ENCODE results near the gene SHISA7.
A peak's percentile ranks its signal among the peaks of the same experiment; 100 is the strongest.

The SHISA7 gene

DNA sequence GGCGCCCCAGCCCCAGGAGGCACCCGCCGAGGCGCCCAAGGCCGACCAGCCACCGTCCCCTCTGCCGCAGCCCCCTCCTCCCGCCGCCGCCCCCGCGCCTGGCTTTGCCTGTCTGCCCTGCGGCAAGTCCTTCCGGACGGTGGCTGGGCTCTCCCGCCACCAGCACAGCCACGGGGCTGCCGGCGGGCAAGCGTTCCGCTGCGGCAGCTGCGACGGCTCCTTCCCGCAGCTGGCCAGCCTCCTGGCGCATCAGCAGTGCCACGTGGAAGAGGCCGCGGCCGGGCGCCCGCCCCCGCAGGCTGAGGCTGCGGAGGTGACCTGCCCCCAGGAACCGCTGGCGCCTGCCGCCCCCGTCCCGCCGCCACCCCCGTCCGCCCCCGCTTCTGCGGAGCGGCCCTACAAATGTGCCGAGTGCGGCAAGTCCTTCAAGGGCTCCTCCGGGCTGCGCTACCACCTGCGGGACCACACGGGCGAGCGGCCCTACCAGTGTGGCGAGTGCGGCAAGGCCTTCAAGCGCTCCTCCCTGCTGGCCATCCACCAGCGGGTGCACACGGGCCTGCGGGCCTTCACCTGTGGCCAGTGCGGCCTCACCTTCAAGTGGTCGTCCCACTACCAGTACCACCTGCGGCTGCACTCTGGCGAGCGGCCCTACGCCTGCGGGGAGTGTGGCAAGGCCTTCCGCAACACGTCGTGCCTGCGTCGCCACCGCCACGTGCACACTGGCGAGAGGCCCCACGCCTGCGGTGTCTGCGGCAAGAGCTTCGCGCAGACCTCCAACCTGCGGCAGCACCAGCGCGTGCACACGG, 39.3 kb upstream of the SHISA7 start:
- DNase-seq (ENCODE audit: low spot score), result no peak

DNA sequence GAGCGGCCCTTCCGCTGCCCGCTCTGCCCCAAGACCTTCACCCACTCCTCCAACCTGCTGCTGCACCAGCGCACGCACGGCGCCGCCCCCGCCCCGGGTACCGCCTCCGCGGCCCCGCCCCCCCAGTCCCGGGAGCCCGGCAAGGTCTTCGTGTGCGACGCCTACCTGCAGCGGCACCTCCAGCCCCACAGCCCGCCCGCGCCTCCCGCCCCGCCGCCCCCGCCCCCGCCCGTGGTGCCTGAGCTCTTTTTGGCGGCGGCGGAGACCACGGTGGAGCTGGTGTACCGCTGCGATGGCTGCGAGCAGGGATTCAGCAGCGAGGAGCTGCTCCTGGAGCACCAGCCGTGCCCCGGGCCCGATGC, 38.7 kb upstream of the SHISA7 start:
- DNase-seq (ENCODE audit: low spot score), result no peak

DNA sequence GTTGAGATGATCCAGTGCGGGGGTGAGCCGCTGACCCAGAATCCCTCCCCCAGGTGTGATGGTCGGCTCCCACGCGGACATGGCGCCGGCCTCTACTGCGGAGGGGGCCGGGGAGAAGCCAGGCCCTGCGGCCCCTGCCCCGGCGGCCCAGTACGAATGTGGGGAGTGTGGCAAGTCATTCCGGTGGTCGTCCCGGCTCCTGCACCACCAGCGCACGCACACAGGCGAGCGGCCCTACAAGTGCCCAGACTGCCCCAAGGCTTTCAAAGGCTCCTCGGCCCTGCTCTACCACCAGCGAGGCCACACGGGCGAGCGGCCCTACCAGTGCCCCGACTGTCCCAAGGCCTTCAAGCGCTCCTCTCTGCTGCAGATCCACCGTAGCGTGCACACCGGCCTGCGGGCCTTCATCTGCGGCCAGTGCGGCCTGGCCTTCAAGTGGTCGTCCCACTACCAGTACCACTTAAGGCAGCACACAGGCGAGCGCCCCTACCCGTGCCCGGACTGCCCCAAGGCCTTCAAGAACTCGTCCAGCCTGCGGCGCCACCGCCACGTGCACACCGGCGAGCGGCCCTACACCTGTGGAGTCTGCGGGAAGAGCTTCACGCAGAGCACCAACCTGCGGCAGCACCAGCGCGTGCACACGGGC, 38.2 kb upstream of the SHISA7 start:
- DNase-seq (ENCODE audit: low spot score), result no peak

DNA sequence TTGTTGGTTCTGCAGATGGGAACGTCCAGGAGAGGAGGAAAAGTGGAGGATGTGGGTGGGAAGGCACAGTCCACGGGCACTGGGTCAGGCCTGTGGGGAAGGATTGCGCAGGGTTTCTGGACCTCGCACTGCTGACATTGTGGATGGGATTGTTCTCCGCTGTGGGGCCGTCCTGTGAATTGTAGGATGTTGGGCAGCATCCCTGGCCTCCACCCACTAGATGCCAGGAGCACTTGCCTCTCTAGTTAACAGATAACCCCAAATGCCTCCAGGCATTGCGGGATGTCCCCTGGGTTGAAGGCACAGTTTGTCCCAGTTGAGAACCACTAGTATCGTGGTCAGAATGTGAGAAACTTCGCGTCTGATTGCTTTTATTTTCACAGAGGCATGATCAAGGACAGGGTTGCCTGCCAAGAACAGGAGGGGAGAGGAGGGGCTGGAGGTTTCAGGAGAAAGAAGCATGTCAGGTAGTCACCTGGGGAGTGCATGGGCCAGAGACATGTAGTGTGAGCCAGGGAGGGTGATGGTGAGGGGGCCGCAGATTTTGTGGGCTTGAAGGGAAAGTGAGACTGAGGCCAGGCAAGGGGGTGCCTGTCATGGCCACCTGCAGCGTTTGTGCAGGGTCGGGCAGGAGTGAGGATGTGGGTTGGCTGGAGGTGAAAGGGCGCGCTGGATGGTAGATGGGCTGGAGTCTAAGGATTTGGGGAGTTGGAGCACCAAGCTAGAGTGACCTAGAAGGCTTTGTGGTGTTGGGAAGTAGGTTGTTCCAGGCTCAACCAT, 36.5 kb upstream of the SHISA7 start:
- no peak for DNase-seq (ENCODE audit: low spot score)

DNA sequence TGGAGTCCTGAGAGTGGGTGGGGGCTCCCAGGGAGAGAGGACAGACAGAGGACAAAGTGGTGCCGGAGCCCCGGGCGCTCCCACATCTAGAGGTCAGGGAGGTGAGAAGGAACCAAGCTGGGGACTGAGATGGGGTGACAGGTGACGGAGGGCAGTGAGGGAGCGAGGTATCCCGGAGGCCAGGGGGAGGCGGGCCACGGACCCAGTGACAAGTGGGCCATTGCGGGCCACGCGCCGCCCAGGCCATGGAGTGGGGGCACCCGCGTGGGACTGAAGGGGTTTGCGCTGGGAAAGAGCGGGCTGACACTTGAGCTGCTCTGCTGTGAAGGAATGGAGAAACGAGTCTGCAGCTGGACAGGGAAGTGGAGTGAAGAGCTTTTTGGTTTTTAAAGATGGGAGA, 35.9 kb upstream of the SHISA7 start:
- no peak for DNase-seq (ENCODE audit: low spot score)

DNA sequence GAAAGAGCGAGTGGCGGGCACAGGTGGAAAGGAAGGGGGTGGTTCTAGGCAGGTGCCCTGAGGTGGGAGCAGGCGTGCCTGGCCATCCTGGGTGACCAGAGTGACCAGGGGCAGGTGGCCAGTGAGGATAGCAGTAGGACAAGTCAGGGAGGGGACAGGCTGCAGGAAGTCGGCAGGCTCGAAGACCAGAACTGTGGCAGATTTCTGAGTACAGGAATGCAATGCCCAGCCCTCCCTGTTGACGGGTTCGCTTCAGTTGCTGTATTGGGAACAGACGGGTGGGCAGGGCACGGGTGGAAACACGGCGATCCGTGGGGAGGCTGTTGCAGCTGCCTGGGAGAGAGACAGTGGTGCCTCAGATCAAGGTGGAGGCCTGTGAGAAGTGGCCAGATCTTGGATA, 35.3 kb upstream of the SHISA7 start:
- no peak for DNase-seq (ENCODE audit: low spot score)

DNA sequence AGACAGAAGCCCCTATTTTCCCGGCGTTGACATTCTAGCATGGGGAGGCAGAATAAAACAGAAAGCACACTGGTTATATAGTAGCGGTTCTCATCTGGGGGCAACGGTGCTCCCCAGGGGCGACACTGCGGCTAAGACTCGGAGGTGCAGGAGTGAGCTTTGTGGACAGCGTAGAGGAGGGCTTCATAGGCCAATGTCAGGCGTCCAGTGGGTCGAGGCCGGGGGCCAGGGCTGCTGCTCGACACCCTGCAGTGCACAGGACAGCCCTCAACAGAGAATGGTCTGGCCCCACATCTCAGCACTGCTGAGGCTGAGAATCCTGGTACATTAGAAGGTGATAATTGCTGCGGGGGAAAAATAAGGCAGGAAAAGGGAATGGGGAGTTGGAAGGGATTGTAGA, 34.8 kb upstream of the SHISA7 start:
- no peak for DNase-seq (ENCODE audit: low spot score)

DNA sequence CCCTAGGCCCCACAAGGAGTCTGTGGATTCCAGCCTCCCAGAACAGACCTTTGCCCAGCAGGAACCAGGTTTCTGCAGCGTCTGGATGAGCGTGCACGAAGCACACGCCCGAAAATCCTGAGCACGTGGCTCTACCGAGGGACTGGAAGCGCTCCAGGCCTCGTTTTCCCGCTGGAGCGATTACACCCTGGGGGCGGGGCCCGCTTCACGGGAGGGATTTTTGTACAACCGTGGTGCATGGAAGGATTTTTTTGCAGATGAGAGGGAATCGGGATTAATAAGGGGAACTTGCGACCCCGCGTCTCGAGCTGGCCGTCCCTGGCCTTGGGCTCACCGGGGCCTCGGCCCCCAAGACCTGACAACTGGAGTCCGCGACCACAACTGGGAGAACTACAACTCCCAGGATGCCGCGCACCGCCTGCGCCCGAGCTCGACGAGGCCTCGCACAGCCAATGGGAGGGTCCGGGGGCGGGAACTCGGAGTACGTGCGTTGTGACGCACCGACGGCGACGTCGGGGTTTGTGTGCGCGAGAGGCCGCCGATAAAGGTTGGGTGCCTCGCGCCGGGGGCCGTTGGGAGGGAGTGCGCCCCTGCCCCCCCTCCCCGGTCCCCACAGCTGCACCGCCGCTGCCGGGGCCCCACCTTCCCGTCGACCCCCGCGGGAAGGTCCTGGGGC, 33.1 kb upstream of the SHISA7 start, which contains the start of gene ZNF628:
ZNF628 (plus strand) TSS at position 518 of the 676 bp plus-strand sequence. CDS start 3,294 bp downstream, outside the sequence.
- peak; percentile 95 for DNase-seq (ENCODE audit: low spot score)

DNA sequence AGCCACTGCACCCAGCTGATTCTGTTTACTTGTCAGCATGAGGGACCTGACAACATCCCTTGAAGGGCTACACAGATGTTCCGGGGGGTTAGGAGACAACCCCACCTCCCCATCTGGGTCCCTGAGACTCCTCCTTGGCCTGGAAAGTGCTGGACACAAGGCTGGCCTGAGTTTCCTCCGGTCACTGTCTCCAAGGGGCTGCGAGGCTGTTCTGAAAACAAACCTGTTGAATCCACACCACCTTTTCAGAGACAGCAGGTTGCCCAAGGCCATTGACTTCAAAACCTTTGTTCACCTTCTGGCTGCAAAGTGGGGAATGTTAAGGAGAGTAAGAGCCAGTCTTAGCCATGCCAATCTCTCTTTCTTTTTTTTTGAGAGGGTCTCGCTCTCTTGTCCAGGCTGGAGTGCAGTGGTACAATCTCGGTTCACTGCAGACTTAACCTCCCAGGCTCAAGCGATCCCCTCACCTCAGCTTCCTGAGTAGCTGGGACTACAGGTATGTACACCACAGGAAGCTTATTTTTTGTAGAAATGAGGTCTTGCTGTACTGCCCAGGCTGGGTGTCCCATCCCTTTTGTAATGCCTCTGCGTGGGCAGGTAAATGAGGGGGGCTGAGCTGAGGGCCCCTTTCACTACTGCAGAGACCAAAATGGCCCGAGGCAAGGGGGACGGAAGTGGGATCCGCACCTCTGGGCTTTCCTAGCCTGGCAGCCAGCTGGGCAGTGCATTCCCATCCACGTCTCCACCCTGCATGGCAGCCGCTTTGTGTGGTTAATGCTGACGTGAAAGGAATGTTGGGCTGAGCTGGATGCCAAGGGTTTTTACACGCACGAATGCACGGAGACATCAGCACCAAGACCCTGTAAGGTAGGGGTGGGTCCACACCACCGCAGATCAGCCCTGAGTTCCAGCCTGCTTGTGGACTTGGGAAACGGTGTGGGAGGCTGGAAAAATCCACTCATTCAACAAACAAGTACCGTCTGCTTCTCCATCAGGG, 31.5 kb upstream of the SHISA7 start:
- peak; percentile 54 for DNase-seq (ENCODE audit: low spot score)

DNA sequence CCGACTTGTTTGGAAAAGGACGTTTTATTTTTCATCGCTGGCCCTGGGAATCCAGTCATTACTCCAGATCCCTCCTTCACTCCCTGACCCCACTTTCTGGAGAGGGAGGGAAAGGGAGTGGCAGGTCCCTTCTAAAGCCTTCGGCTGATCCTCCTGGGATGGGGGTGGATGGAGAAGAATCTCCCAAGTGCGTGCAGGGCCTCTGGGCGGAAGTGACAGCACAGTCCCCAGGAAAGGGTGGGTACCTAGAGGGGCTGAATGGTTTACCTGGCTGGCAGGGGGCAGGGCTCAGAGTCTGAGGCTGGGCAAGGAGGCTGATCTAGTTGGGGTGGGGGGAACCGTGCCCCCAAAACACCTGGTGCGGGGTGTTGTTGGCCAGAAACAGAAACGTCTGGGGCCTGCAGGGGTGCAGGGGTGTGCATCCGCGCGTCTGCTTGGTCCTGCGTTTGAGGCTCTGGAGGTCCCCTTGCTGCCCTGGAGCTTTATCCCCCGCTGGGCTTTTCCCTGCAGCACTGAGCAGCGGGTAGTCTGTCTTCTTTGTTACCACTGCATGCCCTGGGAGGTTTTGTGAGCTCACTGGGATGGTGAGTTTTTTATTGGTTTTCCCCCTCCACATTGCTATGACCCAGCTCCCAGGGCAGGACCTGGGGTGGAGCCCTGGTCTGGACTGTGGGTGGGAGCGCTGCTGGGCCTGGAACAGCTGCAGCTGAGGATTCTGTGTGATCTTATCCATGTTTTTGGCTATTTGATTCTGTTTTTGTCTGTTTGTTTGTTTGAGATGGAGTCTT, 30.3 kb upstream of the SHISA7 start:
- DNase-seq (ENCODE audit: low spot score), result peak; percentile 13

DNA sequence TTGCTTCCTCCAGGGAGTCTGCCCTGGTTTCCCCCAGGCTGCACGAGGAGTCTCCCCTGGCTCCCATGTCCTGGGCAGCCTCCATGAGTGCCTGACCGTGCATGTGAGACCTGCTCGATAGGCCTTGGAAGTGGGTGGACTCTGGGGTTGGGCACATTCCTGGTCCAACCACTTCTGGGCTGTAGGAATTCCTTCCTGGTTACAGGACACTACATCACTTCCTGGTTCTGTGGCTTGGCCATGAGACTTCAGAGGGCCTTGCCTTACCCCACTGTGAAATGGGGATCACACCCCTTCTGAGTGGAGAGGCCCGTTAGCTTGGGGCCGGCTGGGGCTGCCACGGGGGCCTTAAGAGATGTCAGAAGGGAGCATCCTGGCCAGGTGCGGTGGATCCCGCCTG, 29.4 kb upstream of the SHISA7 start:
- DNase-seq (ENCODE audit: low spot score), result peak; percentile 92

DNA sequence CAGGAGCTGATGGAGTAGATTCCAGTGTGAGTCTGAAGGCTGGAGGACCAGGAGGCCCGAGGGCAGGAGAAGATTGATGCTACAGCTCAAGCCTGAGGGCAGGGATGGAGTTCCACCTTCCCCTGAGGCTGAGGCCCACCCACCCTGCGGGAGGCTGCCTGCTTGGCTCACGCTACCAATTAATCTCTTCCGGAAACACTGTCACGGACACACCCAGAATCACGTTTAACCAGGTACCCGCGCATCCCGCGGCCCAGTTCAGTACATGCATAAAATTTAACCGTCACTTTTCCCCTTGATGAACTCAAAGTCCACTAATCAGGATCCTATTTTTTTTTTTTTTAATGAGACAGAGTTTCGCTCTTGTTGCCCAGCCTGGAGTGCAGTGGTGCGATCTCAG, 28.2 kb upstream of the SHISA7 start:
- DNase-seq (ENCODE audit: low spot score), result peak; percentile 54

DNA sequence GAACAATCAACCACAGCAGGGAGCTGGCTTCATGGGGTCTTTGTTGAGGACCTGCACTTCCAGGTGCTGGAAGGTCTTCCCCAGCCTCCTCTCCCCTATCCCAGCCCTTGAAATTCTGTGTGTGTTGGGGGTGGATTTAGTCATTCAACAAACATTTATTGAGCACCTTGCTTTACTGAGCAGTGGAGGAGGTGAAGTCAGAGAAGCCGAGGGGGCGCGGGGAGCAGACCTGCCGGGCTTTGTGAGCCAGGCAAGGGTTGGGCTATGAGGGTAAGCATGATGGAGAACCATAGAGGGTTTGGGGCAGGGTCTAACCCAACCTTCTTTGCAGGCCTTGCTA, 24.9 kb upstream of the SHISA7 start:
- DNase-seq (ENCODE audit: low spot score), result no peak

DNA sequence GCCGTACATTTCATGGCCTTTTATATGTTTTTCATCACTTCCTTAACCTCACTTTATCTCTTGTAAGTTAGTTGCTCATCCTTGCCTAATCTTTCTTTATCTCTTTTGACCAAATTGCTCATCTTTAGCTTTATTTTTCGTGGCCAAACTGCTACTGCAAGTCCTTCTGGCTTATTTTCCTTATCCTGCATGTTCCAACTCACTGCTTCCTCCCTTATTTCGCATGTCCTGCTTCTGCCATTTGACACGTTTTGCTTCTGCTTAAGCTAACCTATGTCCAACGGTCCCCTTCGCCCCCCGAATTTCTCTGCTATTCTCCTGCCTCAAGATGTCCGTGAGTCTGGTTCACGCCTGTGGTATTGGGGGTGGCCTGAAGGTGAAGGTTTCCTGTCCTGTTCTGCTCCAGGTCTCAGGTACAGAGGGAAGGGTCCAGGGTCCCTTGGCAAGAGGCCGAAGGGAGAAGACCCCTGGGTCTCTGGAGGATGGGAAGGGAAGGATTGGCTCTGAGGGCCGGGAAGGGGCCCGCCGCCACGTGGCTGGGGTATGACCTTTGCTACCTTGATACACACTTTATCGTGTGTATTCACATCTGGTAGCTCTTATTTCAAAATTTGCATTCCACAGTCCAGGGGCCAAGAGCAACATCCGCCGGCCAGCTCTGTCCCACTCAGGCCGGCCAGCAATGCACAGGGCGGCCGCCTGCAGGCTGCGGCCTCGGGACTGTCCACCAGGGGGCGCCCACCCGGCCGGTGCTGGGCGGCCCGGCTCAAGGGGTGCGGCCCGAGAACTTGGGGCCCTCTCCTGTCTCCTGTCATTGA, 24.3 kb upstream of the SHISA7 start:
- DNase-seq (ENCODE audit: low spot score), result peak; percentile 62

DNA sequence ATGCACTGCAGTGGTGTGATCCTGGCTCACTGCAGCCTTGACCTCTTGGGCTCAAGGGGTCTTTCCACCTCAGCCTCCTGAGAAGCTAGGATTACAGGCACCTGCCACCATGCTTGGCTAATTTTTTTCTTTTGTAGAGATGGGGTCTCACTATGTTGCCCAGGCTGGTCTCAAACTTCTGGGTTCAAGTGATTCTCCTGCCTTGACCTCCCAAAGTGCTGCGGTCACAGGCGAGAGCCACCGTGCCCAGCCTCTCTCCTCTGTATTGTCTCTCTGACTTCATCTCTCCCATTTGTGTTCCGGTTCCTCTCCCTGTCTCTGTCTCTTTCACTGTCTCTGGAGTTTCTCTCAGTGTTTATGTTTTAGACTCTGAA, 23.1 kb upstream of the SHISA7 start:
- DNase-seq (ENCODE audit: low spot score), result no peak

DNA sequence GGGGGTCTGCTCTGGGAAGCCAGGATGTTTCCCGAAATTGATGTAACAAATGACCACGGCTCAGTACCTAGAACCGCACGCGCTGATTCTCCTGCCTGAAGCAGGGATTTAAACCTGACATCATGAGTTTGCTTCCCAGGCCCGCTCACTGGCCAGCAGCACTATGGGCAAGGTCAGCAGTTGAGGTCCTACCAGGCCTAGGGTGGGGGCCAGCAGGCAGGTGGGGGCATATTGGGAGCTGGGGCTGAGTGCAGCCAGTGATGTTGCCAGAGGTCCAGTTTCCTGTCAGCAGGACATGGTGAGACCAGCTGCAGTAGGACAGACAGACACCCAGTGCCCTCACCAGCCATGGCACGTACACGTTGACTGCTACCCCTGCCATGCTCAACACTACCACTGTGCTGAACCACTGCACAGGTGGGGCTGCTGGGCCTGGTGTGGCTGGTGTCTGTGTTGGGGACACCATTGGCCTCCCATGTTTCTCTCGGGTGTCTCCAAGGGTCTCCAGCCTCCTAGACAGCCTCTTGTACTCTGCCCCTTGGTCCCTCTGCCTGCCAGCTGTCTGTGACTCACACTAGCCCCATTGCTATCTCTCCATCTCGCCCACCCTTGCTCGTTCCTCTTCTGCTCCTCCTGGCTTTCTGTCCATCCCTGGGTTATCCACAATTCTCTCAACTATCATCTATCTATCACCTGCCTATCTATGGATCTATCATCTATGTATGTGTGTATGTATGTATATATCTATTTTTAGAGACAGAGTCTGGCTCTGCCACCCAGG, 22.6 kb upstream of the SHISA7 start:
- no peak for DNase-seq (ENCODE audit: low spot score)

DNA sequence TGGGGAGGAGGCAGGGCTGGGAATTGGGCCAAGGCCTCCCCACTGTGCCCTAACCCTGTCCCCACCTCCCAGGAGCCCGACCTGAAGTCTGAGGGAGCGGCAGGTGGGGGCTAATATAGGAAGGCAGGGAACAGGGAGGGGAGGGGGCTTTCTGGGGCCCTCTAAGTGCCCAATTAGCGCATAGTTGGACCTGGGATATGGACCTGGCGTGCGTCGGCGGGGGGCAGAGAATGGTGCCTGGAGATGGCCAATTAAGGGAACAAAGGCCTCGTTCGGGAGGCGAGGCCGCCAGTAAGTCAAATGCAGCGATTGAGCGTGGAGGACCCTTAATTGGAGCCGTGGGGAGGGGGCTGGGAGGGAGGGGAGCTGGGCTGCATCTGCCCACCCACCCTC, 21.6 kb upstream of the SHISA7 start, which contains the start of gene C19orf85:
C19orf85 (minus strand) TSS at position 90 of the 393 bp plus-strand sequence. CDS start 197 bp downstream, outside the sequence.
- DNase-seq (ENCODE audit: low spot score), result no peak

DNA sequence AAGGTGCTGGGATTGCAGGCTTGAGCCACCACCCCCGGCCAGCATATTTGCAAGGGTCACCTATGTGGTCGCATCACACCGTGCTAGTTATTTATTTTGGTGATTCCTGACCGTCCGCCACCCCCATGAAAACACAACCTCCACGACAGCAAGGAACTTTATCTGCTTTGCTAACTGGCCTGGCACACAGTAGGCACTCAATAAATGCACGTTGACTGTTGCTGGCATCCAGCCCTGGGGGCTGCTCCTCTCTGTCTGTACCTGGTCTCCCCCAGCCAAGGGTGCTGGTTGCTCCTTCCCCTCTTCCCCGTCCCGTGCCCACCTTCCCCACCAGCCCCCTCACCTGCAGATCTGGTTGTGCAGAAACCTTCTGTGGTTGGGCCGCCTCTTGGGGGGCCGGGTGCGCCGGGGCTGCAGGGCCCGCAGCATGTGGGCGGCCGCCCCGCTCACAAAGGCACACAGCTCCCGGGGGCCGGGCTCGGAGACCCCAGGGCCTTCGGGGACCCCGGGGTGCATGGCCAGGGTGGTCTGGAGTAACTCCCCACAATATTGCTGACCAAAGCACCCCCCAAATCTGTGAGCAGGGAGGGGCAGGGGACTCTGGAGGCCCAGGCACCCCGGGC, 21.1 kb upstream of the SHISA7 start:
- no peak for DNase-seq (ENCODE audit: low spot score)

Measured in LoVo (cell line).